ENCODE results near the gene SYT17. TPM values are rescaled to one million over a fixed set of nuclear protein-coding genes. Genes with fewer than 3 reads are reported as not detected.

Gene SYT17
- total RNA-seq, 5 donors from 2014 or later (not counting 1 experiment from before 2014, with no cell fraction given), result 0.23 to 1.4 (median 0.38) TPM; not detected in 2

DNA sequence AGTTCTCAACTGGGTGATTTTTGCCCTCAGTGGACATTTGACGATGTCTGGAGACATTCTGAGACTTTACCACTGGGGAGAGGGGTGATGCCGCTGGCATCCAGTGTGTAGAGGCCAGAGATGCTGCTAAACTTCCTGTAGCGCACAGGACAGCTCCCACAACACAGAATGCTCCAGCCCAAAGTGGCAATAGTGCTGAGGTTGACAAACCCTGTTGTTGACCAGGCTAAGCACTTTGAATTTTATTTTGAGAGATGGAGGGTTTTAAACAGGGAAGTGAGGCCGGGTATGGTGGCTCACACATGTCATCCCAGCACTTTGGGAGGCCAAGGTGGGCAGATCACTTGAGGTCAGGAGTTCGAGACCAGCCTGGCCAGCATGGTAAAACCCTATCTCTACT is 44.0 kb downstream of the SYT17 start:
- H3K4me3 ChIP-seq (ENCODE audit: control insufficient read depth in 1 of 2, extremely low read depth in 1 of 2, low read length in 1 of 2), result no peak overlapping the region
- Mint-ChIP-seq H3K36me3 (no peaks in the 10 kb centered on the region), H3K27me3 (no peaks in the 10 kb centered on the region), H3K27ac (no peak overlapping the region), H3K4me1 (no peaks in the 10 kb centered on the region), H3K4me3 (no peak overlapping the region), H3K9me3 (peaks cover 9 to 15% (median 14%) of the 10 kb centered on the region in 3 donors)
- WGBS (ENCODE audit: insufficient coverage), result 90% methylated on average over 2 of the region's 5 CpGs
- CTCF ChIA-PET, result no interaction called here
- no peaks in the 10 kb centered on the region for H3K36me3 ChIP-seq (ENCODE audit: control insufficient read depth in 2 of 2, extremely low read depth in 1 of 2, insufficient read depth in 1 of 2, low read length in 1 of 2)
- no peaks in the 10 kb centered on the region for H3K9me3 ChIP-seq
- DNase-seq (no peak), ATAC-seq (replicated peaks in 1 of 4) (no peak)
- no peak overlapping the region for H3K27ac ChIP-seq (ENCODE audit: low read length)
- POLR2A ChIA-PET, result no interaction called here
- no peaks in the 10 kb centered on the region for H3K4me1 ChIP-seq (ENCODE audit: control insufficient read depth in 1 of 2, extremely low read depth in 1 of 2, insufficient read depth in 2 of 2, low read length in 2 of 2)
- H3K27me3 ChIP-seq (replicated peaks in 1 of 2; ENCODE audit: control insufficient read depth in 2 of 2, extremely low read depth in 1 of 2, insufficient read depth in 2 of 2, low read length in 1 of 2), result no peaks in the 10 kb centered on the region

DNA sequence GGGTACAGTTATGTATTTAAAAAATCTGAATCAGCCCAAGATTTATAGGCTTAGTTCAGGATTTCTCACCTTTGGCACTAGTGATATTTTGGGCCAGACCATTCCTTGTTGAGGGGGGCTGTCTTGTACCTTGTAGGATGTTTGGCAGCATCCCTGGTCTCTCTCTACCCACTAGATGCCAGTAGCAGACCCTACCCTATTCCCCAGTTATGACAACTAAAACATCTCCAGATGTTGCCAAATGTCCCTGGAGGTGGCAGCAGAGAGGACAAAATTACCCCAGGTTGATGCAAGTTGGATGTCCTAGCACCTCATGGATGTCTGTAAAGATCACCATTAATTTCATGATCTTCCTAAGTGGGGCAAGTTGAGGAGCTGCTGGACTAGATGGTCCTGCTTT is 45.8 kb downstream of the SYT17 start:
- Histone ChIP-seq H3K27me3 (replicated peaks in 1 of 2; ENCODE audit: control insufficient read depth in 2 of 2, extremely low read depth in 1 of 2, insufficient read depth in 2 of 2, low read length in 1 of 2) (peaks cover 0 to 4% of the 10 kb centered on the region in 2 experiments), H3K36me3 (ENCODE audit: control insufficient read depth in 2 of 2, extremely low read depth in 1 of 2, insufficient read depth in 1 of 2, low read length in 1 of 2) (no peaks in the 10 kb centered on the region), H3K27ac (ENCODE audit: low read length) (no peak overlapping the region), H3K4me1 (ENCODE audit: control insufficient read depth in 1 of 2, extremely low read depth in 1 of 2, insufficient read depth in 2 of 2, low read length in 2 of 2) (no peaks in the 10 kb centered on the region), H3K9me3 (no peaks in the 10 kb centered on the region), H3K4me3 (ENCODE audit: control insufficient read depth in 1 of 2, extremely low read depth in 1 of 2, low read length in 1 of 2) (no peak overlapping the region)
- no peak for ATAC-seq (replicated peaks in 1 of 4)
- DNase-seq, result peak in 1 of 35 experiments; percentile 1
- CTCF ChIA-PET, result no interaction called here
- no peak overlapping the region for H3K27ac Mint-ChIP-seq
- no peaks in the 10 kb centered on the region for H3K4me1 Mint-ChIP-seq
- no peaks in the 10 kb centered on the region for H3K36me3 Mint-ChIP-seq
- POLR2A ChIA-PET, result no interaction called here
- H3K4me3 Mint-ChIP-seq, result no peak overlapping the region
- H3K9me3 Mint-ChIP-seq, result peaks cover 9 to 16% (median 14%) of the 10 kb centered on the region in 3 donors
- H3K27me3 Mint-ChIP-seq, result peaks cover 0 to 3% of the 10 kb centered on the region in 2 donors

DNA sequence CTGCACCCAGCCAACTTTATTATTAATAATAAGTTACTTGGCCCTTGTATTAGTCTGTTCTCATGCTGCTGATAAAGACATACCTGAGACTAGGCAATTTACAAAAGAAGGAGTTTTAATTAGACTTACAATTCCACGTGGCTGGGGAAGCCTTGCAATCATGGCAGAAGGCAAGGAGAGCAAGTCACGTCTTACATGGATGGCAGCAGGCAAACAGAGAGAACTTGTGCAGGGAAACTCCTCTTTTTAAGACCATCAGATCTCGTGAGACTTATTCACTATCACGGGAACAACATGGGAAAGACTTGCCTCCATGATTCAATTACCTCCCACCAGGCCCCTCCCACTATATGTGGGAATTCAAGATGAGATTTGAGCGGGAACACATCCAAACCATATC is 47.7 kb downstream of the SYT17 start:
- peaks cover 2 to 10% of the 10 kb centered on the region in 2 donors for H3K27me3 Mint-ChIP-seq
- H3K27me3 ChIP-seq (replicated peaks in 1 of 2; ENCODE audit: control insufficient read depth in 2 of 2, extremely low read depth in 1 of 2, insufficient read depth in 2 of 2, low read length in 1 of 2), result peaks cover 0 to 4% of the 10 kb centered on the region in 2 experiments
- no peaks in the 10 kb centered on the region for H3K9me3 ChIP-seq
- H3K9me3 Mint-ChIP-seq, result peaks cover 9 to 19% (median 14%) of the 10 kb centered on the region in 3 donors
- ChIA-PET POLR2A (no interaction called here), CTCF (no interaction called here)
- H3K27ac Mint-ChIP-seq, result no peak overlapping the region
- H3K4me1 Mint-ChIP-seq, result no peaks in the 10 kb centered on the region
- 67% methylated on average over 2 of the region's 5 CpGs for WGBS (ENCODE audit: insufficient coverage)
- H3K4me3 Mint-ChIP-seq, result no peak overlapping the region
- H3K4me3 ChIP-seq (ENCODE audit: control insufficient read depth in 1 of 2, extremely low read depth in 1 of 2, low read length in 1 of 2), result no peak overlapping the region
- ATAC-seq (replicated peaks in 1 of 4), result no peak
- DNase-seq, result no peak
- H3K36me3 Mint-ChIP-seq, result no peaks in the 10 kb centered on the region
- no peak overlapping the region for H3K27ac ChIP-seq (ENCODE audit: low read length)
- no peaks in the 10 kb centered on the region for H3K36me3 ChIP-seq (ENCODE audit: control insufficient read depth in 2 of 2, extremely low read depth in 1 of 2, insufficient read depth in 1 of 2, low read length in 1 of 2)
- H3K4me1 ChIP-seq (ENCODE audit: control insufficient read depth in 1 of 2, extremely low read depth in 1 of 2, insufficient read depth in 2 of 2, low read length in 2 of 2), result no peaks in the 10 kb centered on the region

DNA sequence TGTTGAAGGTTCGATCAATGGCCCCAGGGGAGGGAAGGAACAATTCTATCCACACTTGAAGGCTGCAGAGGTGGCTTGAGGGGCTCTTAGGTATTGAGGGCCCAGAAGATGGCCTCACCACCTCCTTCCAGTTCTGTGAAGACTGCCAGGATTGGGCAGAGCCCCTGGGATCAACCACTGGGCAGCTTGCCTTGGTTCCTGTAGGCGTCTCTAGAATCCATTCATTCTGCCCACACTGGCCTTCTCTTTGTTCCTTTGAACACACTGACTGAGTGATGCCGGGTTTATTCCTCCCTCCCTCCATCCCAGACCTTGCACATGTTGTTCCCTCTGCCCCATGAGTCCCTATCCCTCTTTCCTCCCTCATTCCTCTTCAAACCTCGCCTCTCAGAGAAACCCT is 50.5 kb downstream of the SYT17 start:
- H3K27ac ChIP-seq (ENCODE audit: low read length), result no peak overlapping the region
- H3K27me3 Mint-ChIP-seq, result peaks cover 2 to 11% of the 10 kb centered on the region in 2 donors
- DNase-seq (no peak), ATAC-seq (replicated peaks in 1 of 4) (no peak)
- CTCF ChIA-PET, result no interaction called here
- no peaks in the 10 kb centered on the region for H3K4me1 Mint-ChIP-seq
- no peak overlapping the region for H3K27ac Mint-ChIP-seq
- H3K9me3 ChIP-seq, result no peaks in the 10 kb centered on the region
- no peak overlapping the region for H3K4me3 Mint-ChIP-seq
- 67% methylated on average over 2 of the region's 4 CpGs for WGBS (ENCODE audit: insufficient coverage)
- POLR2A ChIA-PET, result no interaction called here
- H3K36me3 Mint-ChIP-seq, result no peaks in the 10 kb centered on the region
- peaks cover 0 to 4% of the 10 kb centered on the region in 2 experiments for H3K27me3 ChIP-seq (replicated peaks in 1 of 2; ENCODE audit: control insufficient read depth in 2 of 2, extremely low read depth in 1 of 2, insufficient read depth in 2 of 2, low read length in 1 of 2)
- no peaks in the 10 kb centered on the region for H3K36me3 ChIP-seq (ENCODE audit: control insufficient read depth in 2 of 2, extremely low read depth in 1 of 2, insufficient read depth in 1 of 2, low read length in 1 of 2)
- H3K9me3 Mint-ChIP-seq, result peaks cover 0 to 10% (median 7%) of the 10 kb centered on the region in 3 donors
- H3K4me3 ChIP-seq (ENCODE audit: control insufficient read depth in 1 of 2, extremely low read depth in 1 of 2, low read length in 1 of 2), result no peak overlapping the region
- H3K4me1 ChIP-seq (ENCODE audit: control insufficient read depth in 1 of 2, extremely low read depth in 1 of 2, insufficient read depth in 2 of 2, low read length in 2 of 2), result no peaks in the 10 kb centered on the region

DNA sequence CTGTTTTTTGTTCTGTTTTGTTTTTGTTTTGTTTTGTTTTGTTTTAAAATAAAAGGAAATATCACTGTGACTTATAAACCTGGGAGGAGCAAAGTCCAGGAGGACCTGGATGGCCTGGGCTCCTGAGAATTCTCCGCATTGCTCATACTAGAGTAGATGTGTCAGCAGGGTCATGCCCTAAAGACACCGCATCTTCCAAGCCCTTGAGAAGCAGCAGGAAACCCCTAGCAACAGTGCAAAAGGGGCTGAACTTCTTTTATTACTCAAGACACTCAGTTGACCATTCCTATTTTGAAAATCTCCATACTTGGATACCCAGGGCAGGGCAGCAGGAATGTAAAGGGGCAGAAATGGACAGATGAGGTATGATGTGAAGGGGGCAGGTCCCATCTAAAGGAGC is 51.8 kb downstream of the SYT17 start:
- CTCF ChIA-PET, result no interaction called here
- Histone ChIP-seq H3K36me3 (ENCODE audit: control insufficient read depth in 2 of 2, extremely low read depth in 1 of 2, insufficient read depth in 1 of 2, low read length in 1 of 2) (no peaks in the 10 kb centered on the region), H3K27me3 (replicated peaks in 1 of 2; ENCODE audit: control insufficient read depth in 2 of 2, extremely low read depth in 1 of 2, insufficient read depth in 2 of 2, low read length in 1 of 2) (peaks cover 0 to 4% of the 10 kb centered on the region in 2 experiments), H3K27ac (ENCODE audit: low read length) (no peak overlapping the region), H3K9me3 (no peaks in the 10 kb centered on the region), H3K4me3 (ENCODE audit: control insufficient read depth in 1 of 2, extremely low read depth in 1 of 2, low read length in 1 of 2) (no peak overlapping the region), H3K4me1 (ENCODE audit: control insufficient read depth in 1 of 2, extremely low read depth in 1 of 2, insufficient read depth in 2 of 2, low read length in 2 of 2) (no peaks in the 10 kb centered on the region)
- POLR2A ChIA-PET, result no interaction called here
- peaks cover 2 to 11% of the 10 kb centered on the region in 2 donors for H3K27me3 Mint-ChIP-seq
- no peaks in the 10 kb centered on the region for H3K4me1 Mint-ChIP-seq
- DNase-seq (no peak), ATAC-seq (replicated peaks in 1 of 4) (no peak)
- H3K9me3 Mint-ChIP-seq, result peaks cover 3 to 15% (median 7%) of the 10 kb centered on the region in 3 donors
- H3K4me3 Mint-ChIP-seq, result no peak overlapping the region
- no peak overlapping the region for H3K27ac Mint-ChIP-seq
- WGBS (ENCODE audit: insufficient coverage), result no CpG with 5 or more reads among the region's 2 CpGs
- H3K36me3 Mint-ChIP-seq, result no peaks in the 10 kb centered on the region

DNA sequence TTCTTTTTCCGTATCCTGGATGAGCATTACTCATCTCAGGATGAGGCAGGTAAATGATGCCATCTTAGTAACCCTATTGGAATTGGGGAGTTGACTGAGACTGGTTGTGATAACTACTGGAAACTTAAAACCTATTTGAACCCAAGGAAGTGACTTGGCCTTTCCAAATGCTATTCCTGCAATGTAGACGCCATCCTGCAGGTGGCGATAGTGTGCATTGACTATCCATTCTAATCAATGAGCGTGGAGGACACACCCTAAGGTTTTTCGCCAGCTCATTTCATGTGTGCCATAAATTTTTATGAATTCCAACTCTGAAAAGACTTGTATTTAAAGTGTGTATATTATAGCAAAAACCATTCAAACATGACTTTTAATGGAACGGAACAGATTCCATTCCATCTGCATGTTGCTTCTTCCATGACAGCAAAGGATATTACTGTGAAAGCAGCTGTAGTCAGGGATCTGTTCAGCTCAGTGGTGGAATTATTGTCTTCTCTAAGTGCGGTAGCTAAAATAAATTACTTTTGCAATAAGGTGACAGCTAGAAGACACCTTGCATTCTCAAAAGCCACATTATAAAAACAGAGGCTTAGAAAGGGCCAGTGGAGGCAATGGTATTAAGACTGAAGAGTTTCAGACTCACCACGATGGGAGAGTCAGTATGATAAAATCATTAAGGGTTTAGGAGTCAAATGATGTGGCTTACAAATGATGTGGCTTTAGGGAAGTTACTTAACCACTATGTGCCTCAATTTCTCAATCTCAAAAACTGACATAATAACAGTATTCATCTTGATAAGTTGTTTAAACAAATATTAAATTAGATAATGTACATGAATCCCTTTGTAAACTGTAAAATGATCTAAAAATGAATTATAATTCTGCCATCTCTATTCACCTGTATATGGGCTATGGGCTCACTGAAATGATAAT is 55.5 kb downstream of the SYT17 start:
- H3K4me3 Mint-ChIP-seq, result no peak overlapping the region
- POLR2A ChIA-PET, result no interaction called here
- peaks cover 0 to 17% (median 12%) of the 10 kb centered on the region in 3 donors for H3K9me3 Mint-ChIP-seq
- no peaks in the 10 kb centered on the region for H3K9me3 ChIP-seq
- H3K27me3 ChIP-seq (replicated peaks in 1 of 2; ENCODE audit: control insufficient read depth in 2 of 2, extremely low read depth in 1 of 2, insufficient read depth in 2 of 2, low read length in 1 of 2), result peaks cover 0 to 3% of the 10 kb centered on the region in 2 experiments
- WGBS (ENCODE audit: insufficient coverage), result 45% methylated on average over 3 of the region's 8 CpGs
- no peaks in the 10 kb centered on the region for H3K4me1 Mint-ChIP-seq
- no peaks in the 10 kb centered on the region for H3K36me3 ChIP-seq (ENCODE audit: control insufficient read depth in 2 of 2, extremely low read depth in 1 of 2, insufficient read depth in 1 of 2, low read length in 1 of 2)
- peaks cover 3 to 12% of the 10 kb centered on the region in 2 donors for H3K27me3 Mint-ChIP-seq
- H3K36me3 Mint-ChIP-seq, result no peaks in the 10 kb centered on the region
- no peak overlapping the region for H3K27ac Mint-ChIP-seq
- no peaks in the 10 kb centered on the region for H3K4me1 ChIP-seq (ENCODE audit: control insufficient read depth in 1 of 2, extremely low read depth in 1 of 2, insufficient read depth in 2 of 2, low read length in 2 of 2)
- ATAC-seq (replicated peaks in 1 of 4), result no peak
- CTCF ChIA-PET, result no interaction called here
- no peak overlapping the region for H3K4me3 ChIP-seq (ENCODE audit: control insufficient read depth in 1 of 2, extremely low read depth in 1 of 2, low read length in 1 of 2)
- peak in 1 of 35 experiments; percentile 5 for DNase-seq
- H3K27ac ChIP-seq (ENCODE audit: low read length), result no peak overlapping the region
